HEK293 (cell line): ENCODE measurements around the gene SERPINE2.
"Not testable (repeated sequence)": the region's sequence is repeated elsewhere in the genome, so short reads cannot be mapped to it uniquely, and the experiment has no call there.

ENCODE experiments used
- CTCF ChIA-PET: fragments of 350-600 bp; formaldehyde crosslinking; extraction: SDS; loops from one replicate; lab custom pipeline; 2021; ENCODE audit warnings: antibody characterized with exemption; lab: Yijun Ruan, JAX
- POLR2A ChIA-PET: fragments of 300-600 bp; formaldehyde crosslinking; extraction: SDS; loops from one replicate; lab custom pipeline; 2020; ENCODE audit warnings: antibody characterized with exemption, inconsistent platforms; lab: Yijun Ruan, JAX
- H3K27ac ChIP-seq: fragments of 200-500 bp; sonication (Bioruptor generic); 2 replicates; pipeline ENCODE4 v1.5.1; 2014; ENCODE audit warnings: low read depth, low read length, control low read depth, inconsistent platforms; ENCODE audit errors: extremely low read depth
- H3K36me3 ChIP-seq, 2 experiments: fragments of 200-500 bp in 1 of 2; sonication (Bioruptor generic) in 1 of 2; 1 replicate in 1 of 2; 2 replicates in 1 of 2; pipeline ENCODE4 v1.5.1; 2014 to 2017; ENCODE audit warnings: inconsistent platforms in 2 of 2, low read length in 2 of 2; ENCODE audit not compliant: control insufficient read depth in 2 of 2, insufficient read depth in 1 of 2
- H3K4me1 ChIP-seq: fragments of 200-500 bp; sonication (Bioruptor generic); 2 replicates; pipeline ENCODE4 v1.5.1; 2014; ENCODE audit warnings: mild to moderate bottlenecking, low read length, inconsistent platforms; ENCODE audit not compliant: control insufficient read depth, insufficient read depth
- H3K4me3 ChIP-seq: 2 replicates; pipeline ENCODE4 v1.5.1; 2011; ENCODE audit warnings: low read depth, mild to moderate bottlenecking, control low read depth, low read length, moderate library complexity
- H3K9me3 ChIP-seq: fragments of 200-500 bp; sonication (Bioruptor generic); 2 replicates; pipeline ENCODE4 v1.5.1; 2014; ENCODE audit warnings: low read depth, low read length, inconsistent platforms; ENCODE audit not compliant: control insufficient read depth, insufficient read depth
- GLI4 ChIP-seq: fragments of 450-650 bp; formaldehyde crosslinking; IDR thresholded peaks from 2 replicates; pipeline ENCODE4 v1.5.1; 2016; ENCODE audit warnings: missing biosample characterization, missing genetic modification characterization
- KLF9 ChIP-seq: fragments of 450-650 bp; formaldehyde crosslinking; IDR thresholded peaks from 2 replicates; pipeline ENCODE4 v1.5.1; 2016; ENCODE audit warnings: missing biosample characterization, missing genetic modification characterization, low read depth
- SCRT2 ChIP-seq: fragments of 450-650 bp; formaldehyde crosslinking; IDR thresholded peaks from 2 replicates; pipeline ENCODE4 v1.5.1; 2016; ENCODE audit warnings: missing biosample characterization, missing genetic modification characterization
- YY2 ChIP-seq: fragments of 450-650 bp; formaldehyde crosslinking; IDR thresholded peaks from 2 replicates; pipeline ENCODE4 v1.5.1; 2016; ENCODE audit warnings: missing biosample characterization, missing genetic modification characterization
- ZNF114 ChIP-seq: fragments of 450-650 bp; formaldehyde crosslinking; IDR thresholded peaks from 2 replicates; pipeline ENCODE4 v1.5.0; 2017; ENCODE audit warnings: missing biosample characterization, missing genetic modification characterization
- ZNF146 ChIP-seq: fragments of 450-650 bp; formaldehyde crosslinking; IDR thresholded peaks from 2 replicates; pipeline ENCODE4 v1.5.1; 2016; ENCODE audit warnings: missing biosample characterization, missing genetic modification characterization
- ZNF223 ChIP-seq: fragments of 450-650 bp; formaldehyde crosslinking; IDR thresholded peaks from 2 replicates; pipeline ENCODE4 v1.5.1; 2016; ENCODE audit warnings: missing biosample characterization, missing genetic modification characterization
- ZNF776 ChIP-seq: fragments of 450-650 bp; formaldehyde crosslinking; IDR thresholded peaks from 2 replicates; pipeline ENCODE4 v1.5.0; 2017; ENCODE audit warnings: missing biosample characterization, missing genetic modification characterization, borderline replicate concordance
- TF ChIP-seq, protein P1 (sequence below): fragments of 450-650 bp; formaldehyde crosslinking; IDR thresholded peaks from 2 replicates; pipeline ENCODE4 v1.5.1; 2016; ENCODE audit warnings: missing biosample characterization, missing genetic modification characterization
- TF ChIP-seq, protein P2 (sequence below): fragments of 450-650 bp; formaldehyde crosslinking; IDR thresholded peaks from 2 replicates; pipeline ENCODE4 v1.5.1; 2016; ENCODE audit warnings: missing biosample characterization, missing genetic modification characterization
- TF ChIP-seq, protein P3 (sequence below): fragments of 450-650 bp; formaldehyde crosslinking; IDR thresholded peaks from 2 replicates; pipeline ENCODE4 v1.5.1; 2017; ENCODE audit warnings: missing biosample characterization, missing genetic modification characterization
- TF ChIP-seq, protein P4 (sequence below): fragments of 450-650 bp; formaldehyde crosslinking; IDR thresholded peaks from 2 replicates; pipeline ENCODE4 v1.5.1; 2016; ENCODE audit warnings: missing biosample characterization, missing genetic modification characterization

The SERPINE2 gene

DNA sequence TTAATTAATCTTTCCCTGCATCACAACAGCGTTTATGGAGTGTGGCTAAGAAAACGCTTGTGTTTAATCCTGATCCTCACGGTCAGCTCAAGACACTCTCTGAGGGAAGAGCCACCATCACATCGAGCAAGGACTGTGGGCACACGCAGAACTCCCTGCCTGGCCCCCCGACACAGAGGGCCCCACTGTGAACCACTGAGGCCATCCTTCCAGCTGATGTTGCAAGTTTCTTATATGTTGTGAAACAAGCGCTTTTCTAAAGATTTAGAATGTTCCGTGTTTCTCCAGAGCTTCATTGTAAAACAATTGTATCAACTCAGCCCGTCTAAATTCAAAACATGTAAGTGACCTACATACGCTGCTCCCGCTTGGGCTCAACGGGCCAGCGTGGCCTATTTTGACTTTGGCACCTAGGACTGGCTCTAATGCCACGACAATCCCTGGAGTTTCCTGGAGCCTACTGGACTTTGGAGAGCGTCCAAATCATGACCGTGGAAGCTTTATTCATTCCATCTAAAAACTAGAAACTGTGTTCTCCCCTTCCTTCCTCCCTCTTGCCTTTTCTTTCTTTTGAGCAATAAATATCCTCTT, 34.9 kb downstream of the SERPINE2 start:
- Histone ChIP-seq H3K27ac (no peak overlapping the region), H3K4me1 (0 out of 2 replicates have a peak, but pooled peaks cover 1% of the 10 kb centered on the region)
- CTCF ChIA-PET = interaction anchor here (0.6 to 7.9 kb wide), 6 partner anchors 11 to 280 kb away, joined by 3 to 56 read pairs (median 4); partner anchors contain the start of gene MRPL44

DNA sequence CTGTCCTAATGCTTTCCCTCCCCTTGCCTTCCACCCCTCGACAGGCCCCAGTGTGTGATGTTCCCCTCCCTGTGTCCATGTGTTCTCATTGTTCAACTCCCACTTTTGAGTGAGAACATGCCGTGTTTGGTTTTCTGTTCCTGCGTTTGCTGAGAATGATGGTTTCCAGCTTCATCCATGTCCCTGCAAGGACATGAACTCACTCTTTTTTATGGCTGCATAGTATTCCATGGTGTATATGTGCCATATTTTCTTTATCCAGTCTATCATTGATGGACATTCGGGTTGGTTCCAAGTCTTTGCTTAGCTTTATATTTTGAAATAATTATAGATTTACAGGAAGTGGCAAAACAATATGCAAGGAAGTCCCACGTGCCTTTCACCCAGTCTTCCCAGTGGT, 38.4 kb downstream of the SERPINE2 start:
- H3K27ac ChIP-seq, H3K4me1 ChIP-seq, H3K4me3 ChIP-seq, POLR2A ChIA-PET, H3K9me3 ChIP-seq: not testable (repeated sequence)
- peaks cover 0 to 31% of the 10 kb centered on the region in 2 experiments; a peak in 1 of 3 replicates for H3K36me3 ChIP-seq
- CTCF ChIA-PET = interaction anchor here (1.0 to 1.6 kb wide), 2 partner anchors 283 to 284 kb away, joined by 3 read pairs; no protein-coding TSS in a partner anchor
- peak; percentile 59 for TF ChIP-seq ZNF146

More for the DNA sequence above, 34.9 kb downstream of the SERPINE2 start:
- POLR2A ChIA-PET = no interaction called here
- TF ChIP-seq GLI4 (tag by site-specific recombination) = no peak
- TF ChIP-seq, protein P1, sequence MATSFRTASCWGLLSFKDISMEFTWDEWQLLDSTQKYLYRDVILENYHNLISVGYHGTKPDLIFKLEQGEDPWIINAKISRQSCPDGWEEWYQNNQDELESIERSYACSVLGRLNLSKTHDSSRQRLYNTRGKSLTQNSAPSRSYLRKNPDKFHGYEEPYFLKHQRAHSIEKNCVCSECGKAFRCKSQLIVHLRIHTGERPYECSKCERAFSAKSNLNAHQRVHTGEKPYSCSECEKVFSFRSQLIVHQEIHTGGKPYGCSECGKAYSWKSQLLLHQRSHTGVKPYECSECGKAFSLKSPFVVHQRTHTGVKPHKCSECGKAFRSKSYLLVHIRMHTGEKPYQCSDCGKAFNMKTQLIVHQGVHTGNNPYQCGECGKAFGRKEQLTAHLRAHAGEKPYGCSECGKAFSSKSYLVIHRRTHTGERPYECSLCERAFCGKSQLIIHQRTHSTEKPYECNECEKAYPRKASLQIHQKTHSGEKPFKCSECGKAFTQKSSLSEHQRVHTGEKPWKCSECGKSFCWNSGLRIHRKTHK = no peak
- Histone ChIP-seq H3K4me3 (no peak overlapping the region), H3K36me3 (peaks cover 0 to 20% of the 10 kb centered on the region in 2 experiments; a peak in 1 of 3 replicates), H3K9me3 (no peaks in the 10 kb centered on the region)

DNA sequence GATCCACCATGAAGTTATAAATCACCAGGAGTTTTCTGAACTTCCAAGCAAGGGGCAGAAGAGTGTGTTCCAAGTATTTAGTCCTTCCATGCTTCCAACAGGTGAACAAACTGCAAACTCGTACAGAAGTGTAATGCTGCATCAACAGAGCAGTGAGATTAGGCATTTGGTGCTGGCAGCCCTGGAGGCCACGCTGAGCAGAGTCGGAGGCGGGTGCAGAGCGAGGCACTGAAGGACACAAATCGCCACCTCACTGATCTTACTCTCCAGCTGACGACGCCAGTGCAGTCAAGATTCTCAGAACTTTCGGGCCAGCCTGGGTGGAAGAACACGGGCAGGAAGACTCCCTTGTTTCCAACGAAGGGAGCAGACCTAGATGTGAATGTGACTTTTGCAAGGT, 39.2 kb downstream of the SERPINE2 start:
- no peaks in the 10 kb centered on the region for H3K4me1 ChIP-seq
- ChIA-PET CTCF (interaction anchor here (1.6 to 2.1 kb wide), 2 partner anchors 283 to 285 kb away, joined by 3 to 6 read pairs; no protein-coding TSS in a partner anchor), POLR2A (no interaction called here)
- H3K4me3 ChIP-seq = no peak overlapping the region
- H3K9me3 ChIP-seq = no peaks in the 10 kb centered on the region
- TF ChIP-seq, protein P2, sequence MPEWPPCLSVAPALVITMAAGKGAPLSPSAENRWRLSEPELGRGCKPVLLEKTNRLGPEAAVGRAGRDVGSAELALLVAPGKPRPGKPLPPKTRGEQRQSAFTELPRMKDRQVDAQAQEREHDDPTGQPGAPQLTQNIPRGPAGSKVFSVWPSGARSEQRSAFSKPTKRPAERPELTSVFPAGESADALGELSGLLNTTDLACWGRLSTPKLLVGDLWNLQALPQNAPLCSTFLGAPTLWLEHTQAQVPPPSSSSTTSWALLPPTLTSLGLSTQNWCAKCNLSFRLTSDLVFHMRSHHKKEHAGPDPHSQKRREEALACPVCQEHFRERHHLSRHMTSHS (tag by site-specific recombination) = no peak
- TF ChIP-seq ZNF776 (no peak), YY2 (no peak), ZNF114 (tag by site-specific recombination) (no peak), SCRT2 (tag by site-specific recombination) (peak; percentile 29; the same call in 1 of the 2 replicates), KLF9 (tag by site-specific recombination) (no peak), ZNF223 (tag by site-specific recombination) (no peak)
- TF ChIP-seq, protein P3, sequence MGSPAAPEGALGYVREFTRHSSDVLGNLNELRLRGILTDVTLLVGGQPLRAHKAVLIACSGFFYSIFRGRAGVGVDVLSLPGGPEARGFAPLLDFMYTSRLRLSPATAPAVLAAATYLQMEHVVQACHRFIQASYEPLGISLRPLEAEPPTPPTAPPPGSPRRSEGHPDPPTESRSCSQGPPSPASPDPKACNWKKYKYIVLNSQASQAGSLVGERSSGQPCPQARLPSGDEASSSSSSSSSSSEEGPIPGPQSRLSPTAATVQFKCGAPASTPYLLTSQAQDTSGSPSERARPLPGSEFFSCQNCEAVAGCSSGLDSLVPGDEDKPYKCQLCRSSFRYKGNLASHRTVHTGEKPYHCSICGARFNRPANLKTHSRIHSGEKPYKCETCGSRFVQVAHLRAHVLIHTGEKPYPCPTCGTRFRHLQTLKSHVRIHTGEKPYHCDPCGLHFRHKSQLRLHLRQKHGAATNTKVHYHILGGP (tag by site-specific recombination) = no peak
- TF ChIP-seq, protein P4, sequence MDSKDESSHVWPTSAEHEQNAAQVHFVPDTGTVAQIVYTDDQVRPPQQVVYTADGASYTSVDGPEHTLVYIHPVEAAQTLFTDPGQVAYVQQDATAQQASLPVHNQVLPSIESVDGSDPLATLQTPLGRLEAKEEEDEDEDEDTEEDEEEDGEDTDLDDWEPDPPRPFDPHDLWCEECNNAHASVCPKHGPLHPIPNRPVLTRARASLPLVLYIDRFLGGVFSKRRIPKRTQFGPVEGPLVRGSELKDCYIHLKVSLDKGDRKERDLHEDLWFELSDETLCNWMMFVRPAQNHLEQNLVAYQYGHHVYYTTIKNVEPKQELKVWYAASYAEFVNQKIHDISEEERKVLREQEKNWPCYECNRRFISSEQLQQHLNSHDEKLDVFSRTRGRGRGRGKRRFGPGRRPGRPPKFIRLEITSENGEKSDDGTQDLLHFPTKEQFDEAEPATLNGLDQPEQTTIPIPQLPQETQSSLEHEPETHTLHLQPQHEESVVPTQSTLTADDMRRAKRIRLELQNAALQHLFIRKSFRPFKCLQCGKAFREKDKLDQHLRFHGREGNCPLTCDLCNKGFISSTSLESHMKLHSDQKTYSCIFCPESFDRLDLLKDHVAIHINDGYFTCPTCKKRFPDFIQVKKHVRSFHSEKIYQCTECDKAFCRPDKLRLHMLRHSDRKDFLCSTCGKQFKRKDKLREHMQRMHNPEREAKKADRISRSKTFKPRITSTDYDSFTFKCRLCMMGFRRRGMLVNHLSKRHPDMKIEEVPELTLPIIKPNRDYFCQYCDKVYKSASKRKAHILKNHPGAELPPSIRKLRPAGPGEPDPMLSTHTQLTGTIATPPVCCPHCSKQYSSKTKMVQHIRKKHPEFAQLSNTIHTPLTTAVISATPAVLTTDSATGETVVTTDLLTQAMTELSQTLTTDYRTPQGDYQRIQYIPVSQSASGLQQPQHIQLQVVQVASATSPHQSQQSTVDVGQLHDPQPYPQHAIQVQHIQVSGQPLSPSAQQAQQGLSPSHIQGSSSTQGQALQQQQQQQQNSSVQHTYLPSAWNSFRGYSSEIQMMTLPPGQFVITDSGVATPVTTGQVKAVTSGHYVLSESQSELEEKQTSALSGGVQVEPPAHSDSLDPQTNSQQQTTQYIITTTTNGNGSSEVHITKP (tag by site-specific recombination) = no peak
- H3K36me3 ChIP-seq = peaks cover 0 to 31% of the 10 kb centered on the region in 2 experiments; a peak in 1 of 3 replicates
- H3K27ac ChIP-seq = no peak overlapping the region
